OCI-LY7 (cell line): ENCODE results near the gene C10orf71. TPM values are rescaled to one million over a fixed set of nuclear protein-coding genes. Genes with fewer than 3 reads are reported as not detected.

Experiments used
- BruUV-seq: library from RNA; stranded (reverse); fragments of 400-500 nt; replicated peaks from 2 replicates; lab custom pipeline; 2021; lab: Mats Ljungman, UMichigan
- CTCF ChIA-PET: fragments of 300-600 bp; sonication (Branson Sonifier 250); formaldehyde crosslinking; loops from one replicate; lab custom pipeline; 2022; ENCODE audit warnings: antibody characterized with exemption; ENCODE audit not compliant: unreplicated experiment; lab: Charles Lee
- POLR2A ChIA-PET: fragments of 300-600 bp; sonication (Branson Sonifier 250); formaldehyde crosslinking; loops from one replicate; lab custom pipeline; 2022; ENCODE audit warnings: antibody characterized with exemption; lab: Charles Lee
- DNase-seq: peaks from one replicate; pipeline ENCODE4 v3.0.0-alpha.2; 2015; ENCODE audit warnings: low spot score
- H2AFZ ChIP-seq: fragments of 200-600 bp; sonication (generic), shearing (Covaris generic); 2 replicates; pipeline ENCODE4 v1.6.1; 2014; ENCODE audit warnings: mild to moderate bottlenecking, antibody characterized with exemption, low read length, moderate library complexity
- H3K27ac ChIP-seq: fragments of 200-600 bp; sonication (generic); 2 replicates; pipeline ENCODE4 v1.5.1; 2014; ENCODE audit warnings: mixed run types, low read depth, mild to moderate bottlenecking, moderate library complexity, low read length, inconsistent platforms; ENCODE audit not compliant: poor library complexity, severe bottlenecking
- H3K36me3 ChIP-seq: fragments of 200-600 bp; sonication (generic); 2 replicates; pipeline ENCODE4 v1.6.1; 2014; ENCODE audit warnings: mild to moderate bottlenecking, antibody characterized with exemption, low read length, moderate library complexity, mixed read lengths; ENCODE audit not compliant: insufficient read depth
- H3K4me1 ChIP-seq: fragments of 200-600 bp; sonication (generic); 2 replicates; pipeline ENCODE4 v1.5.1; 2014; ENCODE audit warnings: mild to moderate bottlenecking, low read length; ENCODE audit not compliant: insufficient read depth, poor library complexity, severe bottlenecking
- H3K4me2 ChIP-seq: fragments of 200-600 bp; sonication (generic); 2 replicates; pipeline ENCODE4 v1.6.1; 2014; ENCODE audit warnings: mild to moderate bottlenecking, low read length
- H3K4me3 ChIP-seq: fragments of 200-600 bp; sonication (generic); 2 replicates; pipeline ENCODE4 v1.5.1; 2014; ENCODE audit warnings: mild to moderate bottlenecking, low read depth, low read length; ENCODE audit not compliant: poor library complexity, severe bottlenecking
- H3K79me2 ChIP-seq: fragments of 200-600 bp; sonication (generic); 2 replicates; pipeline ENCODE4 v1.6.1; 2016; ENCODE audit warnings: low read depth, mild to moderate bottlenecking, low read length, moderate library complexity, mixed read lengths; ENCODE audit not compliant: insufficient read depth
- H3K9me2 ChIP-seq: fragments of 200-600 bp; sonication (generic); 2 replicates; pipeline ENCODE4 v1.6.1; 2016; ENCODE audit warnings: mild to moderate bottlenecking, low read length, mixed read lengths; ENCODE audit not compliant: insufficient read depth
- H3K9me3 ChIP-seq: fragments of 200-600 bp; sonication (generic); 2 replicates; pipeline ENCODE4 v1.6.1; 2014; ENCODE audit warnings: mild to moderate bottlenecking, mixed run types, low read length, mixed read lengths
- H4K20me1 ChIP-seq: fragments of 200-600 bp; sonication (generic); 2 replicates; pipeline ENCODE4 v1.6.1; 2014; ENCODE audit warnings: mild to moderate bottlenecking, antibody characterized with exemption, low read length, moderate library complexity, mixed read lengths; ENCODE audit not compliant: insufficient read depth
- EZH2phosphoT487 ChIP-seq: fragments of 200-600 bp; sonication (generic); IDR thresholded peaks from 2 replicates; pipeline ENCODE4 v1.6.1; 2018; ENCODE audit warnings: low read depth, borderline replicate concordance, mild to moderate bottlenecking, mixed run types, antibody characterized with exemption, low read length, moderate library complexity, mixed read lengths
- intact Hi-C: fragments of 100-400 bp; cut with micrococcal nuclease; formaldehyde crosslinking; loops from one replicate; pipeline ENCODE4 v1.10.0; 2022; ENCODE audit not compliant: unreplicated experiment
- total RNA-seq, 2 experiments: library from RNA; depleted of rRNA in 1 of 2; stranded (reverse); fragments of >200 nt in 1 of 2; shearing (Covaris generic) in 1 of 2; gene quantifications; 2 replicates each; pipeline ENCODE4 v1.2.3, GENCODE V29; 2014 to 2022
- TF ChIP-seq, protein P1 (sequence below): fragments of 200-600 bp; sonication (generic); conservative IDR thresholded peaks from 2 replicates; pipeline ENCODE4 v1.5.1; 2014; ENCODE audit warnings: mild to moderate bottlenecking, antibody characterized with exemption, low read length, moderate library complexity, mixed read lengths

The C10orf71 gene
- total RNA-seq, 2 experiments from 2014 or later: 0.06 to 0.08 TPM

DNA sequence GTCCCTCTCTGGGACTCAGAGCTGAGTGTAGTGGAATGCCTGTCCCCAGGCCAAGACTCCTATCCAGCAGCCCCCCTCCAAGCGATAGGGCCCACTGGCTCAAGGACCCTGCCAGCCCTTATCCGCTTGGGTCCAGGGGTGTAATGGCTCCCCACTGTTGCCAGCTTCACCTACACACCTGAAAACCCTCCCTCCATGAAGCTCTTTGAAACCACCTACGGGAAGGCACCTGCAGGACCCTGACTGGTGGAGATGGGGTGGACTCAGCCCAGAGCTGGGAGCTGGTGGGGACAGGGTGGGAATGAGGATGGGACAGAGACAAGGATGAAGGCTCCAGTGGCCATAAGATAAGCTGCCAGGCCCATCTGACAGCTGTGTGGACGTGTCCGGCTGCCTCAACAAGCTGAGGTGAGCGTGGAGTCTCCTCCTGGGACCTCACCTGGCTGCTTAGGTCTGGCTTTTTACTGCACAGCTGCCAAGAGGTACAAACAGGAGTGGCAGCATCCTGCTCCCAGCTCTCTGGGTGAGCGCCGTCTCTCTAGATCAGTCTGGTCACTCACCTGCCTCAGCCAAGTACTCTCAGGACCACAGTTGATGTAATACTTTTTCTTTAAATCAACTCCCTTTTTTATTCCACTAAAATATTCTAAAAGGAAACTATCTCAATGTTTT lies 55.1 kb downstream of the C10orf71 start:
- Histone ChIP-seq H3K36me3 (no peaks in the 10 kb centered on the region), H3K4me3 (no peak overlapping the region), H3K9me3 (no peaks in the 10 kb centered on the region), H3K27ac (no peak overlapping the region), H4K20me1 (no peaks in the 10 kb centered on the region), H3K4me2 (no peak overlapping the region), H3K9me2 (no peaks in the 10 kb centered on the region), H3K4me1 (no peaks in the 10 kb centered on the region), H3K79me2 (no peaks in the 10 kb centered on the region), H2AFZ (no peak overlapping the region)
- CTCF ChIA-PET: no interaction called here
- no TSS peak for BruUV-seq
- DNase-seq: no peak
- intact Hi-C loops: no loop called here
- TF ChIP-seq, protein P1, sequence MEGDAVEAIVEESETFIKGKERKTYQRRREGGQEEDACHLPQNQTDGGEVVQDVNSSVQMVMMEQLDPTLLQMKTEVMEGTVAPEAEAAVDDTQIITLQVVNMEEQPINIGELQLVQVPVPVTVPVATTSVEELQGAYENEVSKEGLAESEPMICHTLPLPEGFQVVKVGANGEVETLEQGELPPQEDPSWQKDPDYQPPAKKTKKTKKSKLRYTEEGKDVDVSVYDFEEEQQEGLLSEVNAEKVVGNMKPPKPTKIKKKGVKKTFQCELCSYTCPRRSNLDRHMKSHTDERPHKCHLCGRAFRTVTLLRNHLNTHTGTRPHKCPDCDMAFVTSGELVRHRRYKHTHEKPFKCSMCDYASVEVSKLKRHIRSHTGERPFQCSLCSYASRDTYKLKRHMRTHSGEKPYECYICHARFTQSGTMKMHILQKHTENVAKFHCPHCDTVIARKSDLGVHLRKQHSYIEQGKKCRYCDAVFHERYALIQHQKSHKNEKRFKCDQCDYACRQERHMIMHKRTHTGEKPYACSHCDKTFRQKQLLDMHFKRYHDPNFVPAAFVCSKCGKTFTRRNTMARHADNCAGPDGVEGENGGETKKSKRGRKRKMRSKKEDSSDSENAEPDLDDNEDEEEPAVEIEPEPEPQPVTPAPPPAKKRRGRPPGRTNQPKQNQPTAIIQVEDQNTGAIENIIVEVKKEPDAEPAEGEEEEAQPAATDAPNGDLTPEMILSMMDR: no peak
- TF ChIP-seq EZH2phosphoT487: no peak
- POLR2A ChIA-PET: interaction anchor here (0.6 to 0.8 kb wide), 2 partner anchors 9 to 454 kb away, joined by 3 to 4 read pairs; no protein-coding TSS in a partner anchor

DNA sequence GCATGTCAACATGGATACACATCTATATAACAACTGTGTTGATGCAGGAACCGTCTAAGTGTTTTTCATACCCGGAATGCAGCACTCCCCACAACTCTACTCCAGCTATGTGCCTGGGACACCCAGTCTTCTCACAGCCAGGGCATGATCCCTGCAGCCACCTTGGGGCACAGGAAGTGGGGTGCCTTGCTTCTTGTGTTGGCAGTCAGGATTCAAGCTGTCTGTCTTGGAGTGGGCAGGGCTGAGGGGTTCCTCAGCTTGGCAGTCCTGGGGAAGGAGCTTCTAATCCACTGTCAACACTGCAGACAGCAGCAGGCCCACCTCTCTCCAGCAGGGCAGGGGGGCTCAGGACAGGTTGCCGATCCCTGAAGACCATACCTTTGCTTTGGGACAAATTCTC lies 55.6 kb downstream of the C10orf71 start:
- no peak for DNase-seq
- intact Hi-C loops: no loop called here
- no peaks in the 10 kb centered on the region for H3K4me1 ChIP-seq
- no peak overlapping the region for H3K4me2 ChIP-seq
- H3K79me2 ChIP-seq: no peaks in the 10 kb centered on the region
- no peaks in the 10 kb centered on the region for H3K9me3 ChIP-seq
- CTCF ChIA-PET: no interaction called here
- H4K20me1 ChIP-seq: no peaks in the 10 kb centered on the region
- H3K9me2 ChIP-seq: no peaks in the 10 kb centered on the region
- BruUV-seq: no TSS peak
- POLR2A ChIA-PET: no interaction called here
- no peak overlapping the region for H3K4me3 ChIP-seq
- H3K36me3 ChIP-seq: no peaks in the 10 kb centered on the region
- H2AFZ ChIP-seq: no peak overlapping the region
- TF ChIP-seq EZH2phosphoT487: no peak
- TF ChIP-seq, protein P1: no peak
- no peak overlapping the region for H3K27ac ChIP-seq

DNA sequence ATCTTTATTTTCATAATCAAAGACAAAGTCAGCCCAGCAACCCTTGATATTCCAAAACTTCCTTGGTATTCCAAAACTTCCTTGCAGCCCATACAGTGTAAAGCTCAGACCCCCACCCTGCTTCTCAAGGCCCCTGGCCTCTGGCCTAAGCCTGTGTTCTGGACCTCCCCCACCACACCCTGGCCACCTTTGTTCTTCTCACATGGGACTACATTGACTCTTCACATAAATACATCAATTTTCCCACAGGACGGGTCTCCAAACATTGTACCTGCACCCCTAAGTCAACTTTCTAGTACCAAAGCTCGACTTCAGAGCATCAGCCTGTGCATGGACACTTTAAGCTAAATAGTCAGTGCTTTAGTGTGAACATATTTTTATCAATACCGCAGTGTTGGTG lies 56.3 kb downstream of the C10orf71 start:
- no peak overlapping the region for H3K4me2 ChIP-seq
- H3K36me3 ChIP-seq: no peaks in the 10 kb centered on the region
- no peaks in the 10 kb centered on the region for H3K4me1 ChIP-seq
- no peaks in the 10 kb centered on the region for H3K79me2 ChIP-seq
- intact Hi-C loops: no loop called here
- no peaks in the 10 kb centered on the region for H3K9me3 ChIP-seq
- H3K9me2 ChIP-seq: no peaks in the 10 kb centered on the region
- BruUV-seq: no TSS peak
- TF ChIP-seq, protein P1: no peak
- no peak for TF ChIP-seq EZH2phosphoT487
- POLR2A ChIA-PET: no interaction called here
- H2AFZ ChIP-seq: no peak overlapping the region
- H3K27ac ChIP-seq: no peak overlapping the region
- no peaks in the 10 kb centered on the region for H4K20me1 ChIP-seq
- H3K4me3 ChIP-seq: no peak overlapping the region
- DNase-seq: no peak
- CTCF ChIA-PET: no interaction called here
